A549 (cell line): ENCODE data around the gene CACNG7.

ENCODE experiments used
- CTCF ChIP-seq: fragments of >200 bp; sonication (Bioruptor Twin); formaldehyde crosslinking; IDR thresholded peaks from 3 replicates; pipeline ENCODE4 v1.5.1; 2016
- EP300 ChIP-seq, 2 experiments: fragments of >200 bp; sonication (Bioruptor Twin); formaldehyde crosslinking; IDR thresholded peaks; 2 replicates in 1 of 2; 3 replicates in 1 of 2; pipeline ENCODE4 v1.6.1; 2016 to 2017
- ESRRA ChIP-seq: fragments of 150-350 bp; IDR thresholded peaks from 2 replicates; pipeline ENCODE4 v1.6.1; 2014; ENCODE audit warnings: mild to moderate bottlenecking, low read length, borderline replicate concordance
- HDAC2 ChIP-seq: fragments of 200-600 bp; sonication (generic); IDR thresholded peaks from 2 replicates; pipeline ENCODE4 v1.6.1; 2016
- MAX ChIP-seq: IDR thresholded peaks from 2 replicates; pipeline ENCODE4 v1.6.1; 2012
- NR3C1 ChIP-seq: fragments of >200 bp; sonication (Bioruptor Twin); formaldehyde crosslinking; IDR thresholded peaks from 3 replicates; pipeline ENCODE4 v1.6.1; 2017
- POLR2A ChIP-seq: IDR thresholded peaks from 2 replicates; pipeline ENCODE4 v1.6.1; 2012; ENCODE audit warnings: mild to moderate bottlenecking, low read length
- RCOR1 ChIP-seq: fragments of 150-350 bp; IDR thresholded peaks from 2 replicates; pipeline ENCODE4 v1.6.1; 2014; ENCODE audit warnings: antibody characterized with exemption, low read length, low read depth
- REST ChIP-seq: fragments of 200-600 bp; sonication (generic); IDR thresholded peaks from 2 replicates; pipeline ENCODE4 v1.6.1; 2016; ENCODE audit warnings: antibody characterized with exemption, mild to moderate bottlenecking, moderate library complexity

GRCh38 chr19:53909471-53910169 is 542 bp downstream of the CACNG7 start:
- TF ChIP-seq NR3C1 (no peak), HDAC2 (no peak), CTCF (no peak), MAX (no peak), RCOR1 (no peak), ESRRA (no peak), POLR2A (no peak), EP300 (IDR thresholded peaks at IDR 0.05) (no peak), REST (no peak)
